Measurements from ENCODE around the gene NOXA1.
A peak's percentile ranks its signal among the peaks of the same experiment; 100 is the strongest.

The NOXA1 gene

DNA sequence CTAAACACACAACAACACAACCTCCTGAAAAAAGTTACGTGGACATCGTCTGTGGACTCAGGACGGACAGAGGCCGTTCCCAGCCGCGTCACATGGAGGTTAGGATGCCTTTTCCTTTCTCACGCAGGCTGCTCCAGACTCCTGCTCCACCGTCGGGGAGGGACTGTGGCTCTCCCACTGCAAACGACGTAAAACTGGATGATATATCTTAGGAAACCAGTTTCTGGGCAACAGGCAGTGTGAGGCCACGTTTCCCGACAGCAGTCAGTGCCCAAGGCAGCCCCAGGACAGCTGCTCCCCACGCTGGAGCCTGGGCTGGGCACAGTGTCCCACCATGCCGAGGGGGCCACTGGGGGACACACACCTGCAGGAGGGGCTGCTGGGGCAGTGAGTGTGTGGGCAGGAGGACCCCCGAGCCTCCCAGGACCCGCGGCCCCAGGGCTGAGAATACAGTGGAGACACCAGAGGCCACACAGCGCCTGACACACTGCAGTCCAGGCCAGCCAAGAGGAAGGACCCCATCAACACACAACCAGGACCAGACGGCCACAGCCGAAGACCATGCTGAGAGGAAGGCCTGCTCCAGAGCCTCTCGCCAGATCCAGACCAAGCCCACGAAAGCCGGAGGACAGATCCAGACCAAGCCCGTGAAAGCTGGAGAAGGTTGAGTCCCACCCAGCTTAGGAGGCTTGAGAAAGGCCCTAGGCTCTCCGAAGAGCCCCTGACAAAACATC is 26.4 kb upstream of the NOXA1 start:
- WGBS, 2 experiments (ENCODE audit: insufficient coverage in 2 of 2): 95 to 97% methylated on average over 23 to 25 of the region's 26 CpGs
- Histone ChIP-seq H3K27ac (ENCODE audit: low read depth, low read length, severe bottlenecking) (no peak overlapping the region), H3K4me1 (ENCODE audit: control insufficient read depth, insufficient read depth, low read length, poor library complexity, severe bottlenecking) (peaks cover 3% of the 10 kb centered on the region), H3K36me3 (ENCODE audit: control insufficient read depth, insufficient read depth, low read length) (peaks cover 8% of the 10 kb centered on the region), H3K4me3 (ENCODE audit: extremely low read depth, insufficient read depth, low read length, poor library complexity, severe bottlenecking) (no peak overlapping the region), H3K9me3 (ENCODE audit: control insufficient read depth, low read length) (no peaks in the 10 kb centered on the region)

DNA sequence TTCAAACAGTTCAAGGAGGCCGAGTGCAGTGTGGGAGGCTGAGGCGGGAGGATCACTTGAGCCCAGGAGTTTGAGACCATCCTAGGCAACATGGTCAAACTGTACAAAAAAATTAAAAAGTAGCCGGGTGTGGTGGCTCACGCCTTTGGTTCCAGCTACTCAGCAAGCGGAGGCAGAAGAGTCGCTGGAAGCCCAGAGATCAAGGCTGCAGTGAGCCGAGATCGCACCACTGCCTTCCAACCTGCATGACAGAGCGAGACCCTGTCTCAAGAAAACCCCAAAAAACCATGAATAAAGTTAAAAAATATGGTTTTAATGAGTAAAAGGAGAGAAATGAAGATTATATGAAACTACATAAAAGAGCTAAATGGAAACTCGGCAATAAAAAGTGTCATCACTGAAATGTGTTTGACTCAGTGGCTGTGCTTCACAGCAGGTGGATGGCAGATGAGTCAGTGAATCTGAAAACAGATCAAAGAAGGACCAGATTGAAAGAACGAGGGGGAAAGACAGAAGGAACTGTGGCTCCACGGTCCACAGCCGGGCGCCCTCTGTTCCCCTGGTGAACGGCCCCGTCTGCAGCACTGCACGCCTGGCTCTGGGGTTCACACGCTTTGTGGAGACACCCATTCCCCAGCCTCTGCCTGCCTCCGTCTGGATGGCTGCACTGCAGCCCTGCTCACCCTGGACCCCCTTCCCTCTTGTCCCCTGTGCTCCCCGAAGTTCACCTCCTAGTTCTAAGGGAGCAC is 25.3 kb upstream of the NOXA1 start:
- no peak overlapping the region for H3K27ac ChIP-seq (ENCODE audit: low read depth, low read length, severe bottlenecking)
- no peaks in the 10 kb centered on the region for H3K9me3 ChIP-seq (ENCODE audit: control insufficient read depth, low read length)
- 90 to 92% methylated on average over 16 to 18 of the region's 20 CpGs for WGBS, 2 experiments (ENCODE audit: insufficient coverage in 2 of 2)
- peaks cover 3% of the 10 kb centered on the region for H3K4me1 ChIP-seq (ENCODE audit: control insufficient read depth, insufficient read depth, low read length, poor library complexity, severe bottlenecking)
- no peak overlapping the region for H3K4me3 ChIP-seq (ENCODE audit: extremely low read depth, insufficient read depth, low read length, poor library complexity, severe bottlenecking)
- H3K36me3 ChIP-seq (ENCODE audit: control insufficient read depth, insufficient read depth, low read length): no peaks in the 10 kb centered on the region

DNA sequence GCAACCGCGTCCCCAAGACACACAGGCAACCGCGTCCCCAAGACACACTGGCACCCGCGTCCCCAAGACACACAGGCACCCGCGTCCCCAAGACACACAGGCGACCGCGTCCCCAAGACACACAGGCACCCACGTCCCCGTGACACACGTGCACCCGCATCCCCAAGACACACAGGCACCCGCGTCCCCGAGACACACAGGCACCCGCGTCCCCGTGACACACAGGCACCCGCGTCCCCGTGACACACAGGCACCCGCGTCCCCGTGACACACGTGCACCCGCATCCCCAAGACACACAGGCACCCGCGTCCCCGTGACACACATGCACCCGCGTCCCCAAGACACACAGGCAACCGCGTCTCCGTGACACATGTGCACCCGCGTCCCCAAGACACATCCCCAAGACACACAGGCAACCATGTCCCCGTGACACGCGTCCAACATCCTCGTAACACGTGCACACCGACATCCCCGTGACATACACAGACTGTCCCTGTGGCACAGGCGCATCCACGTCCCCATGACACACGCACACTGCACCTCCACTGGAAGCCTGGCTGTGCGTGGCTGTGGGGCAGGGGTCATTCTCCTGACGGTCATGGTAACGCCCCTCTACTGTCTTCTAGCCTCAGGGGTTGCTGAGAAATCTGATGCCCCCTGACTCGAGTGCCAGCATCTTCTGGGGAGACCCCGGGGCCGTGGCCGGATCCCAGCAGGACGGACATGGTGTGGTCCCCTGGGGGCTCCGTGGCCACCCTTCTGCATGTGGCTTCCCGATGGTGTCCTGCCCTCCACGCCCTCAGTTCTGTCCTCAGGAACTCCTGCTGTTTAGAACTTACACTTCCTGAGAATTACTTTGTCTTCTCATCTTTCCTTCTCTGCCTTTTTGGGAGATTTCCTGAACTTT is 24.4 kb upstream of the NOXA1 start:
- WGBS, 2 experiments (ENCODE audit: insufficient coverage in 2 of 2): 94% methylated on average over 57 to 60 of the region's 60 CpGs
- Histone ChIP-seq H3K36me3 (ENCODE audit: control insufficient read depth, insufficient read depth, low read length) (no peaks in the 10 kb centered on the region), H3K4me3 (ENCODE audit: extremely low read depth, insufficient read depth, low read length, poor library complexity, severe bottlenecking) (no peak overlapping the region), H3K27ac (ENCODE audit: low read depth, low read length, severe bottlenecking) (no peak overlapping the region), H3K9me3 (ENCODE audit: control insufficient read depth, low read length) (no peaks in the 10 kb centered on the region), H3K4me1 (ENCODE audit: control insufficient read depth, insufficient read depth, low read length, poor library complexity, severe bottlenecking) (peaks cover 3% of the 10 kb centered on the region)

DNA sequence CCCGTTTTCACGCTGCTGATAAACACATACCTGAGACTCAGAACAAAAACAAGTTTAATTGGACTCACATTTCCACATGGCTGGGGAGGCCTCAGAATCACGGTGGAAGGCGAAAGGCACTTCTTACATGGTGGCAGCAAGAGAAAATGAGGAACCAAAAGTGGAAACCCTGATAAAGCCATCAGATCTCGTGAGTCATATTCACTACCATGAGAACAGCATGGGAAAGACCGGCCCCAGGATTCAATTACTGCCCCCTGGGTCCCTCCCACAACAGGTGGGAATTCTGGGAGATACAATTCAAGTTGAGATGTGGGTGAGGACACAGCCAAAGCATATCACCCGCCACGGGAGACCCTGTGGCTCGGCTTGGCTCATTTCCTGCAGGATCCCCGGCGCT is 20.4 kb upstream of the NOXA1 start:
- Histone ChIP-seq H3K9me3 (ENCODE audit: control insufficient read depth, low read length) (no peaks in the 10 kb centered on the region), H3K4me3 (ENCODE audit: extremely low read depth, insufficient read depth, low read length, poor library complexity, severe bottlenecking) (no peak overlapping the region), H3K36me3 (ENCODE audit: control insufficient read depth, insufficient read depth, low read length) (no peaks in the 10 kb centered on the region), H3K27ac (ENCODE audit: low read depth, low read length, severe bottlenecking) (no peak overlapping the region), H3K4me1 (ENCODE audit: control insufficient read depth, insufficient read depth, low read length, poor library complexity, severe bottlenecking) (no peaks in the 10 kb centered on the region)
- 88 to 93% methylated on average over 9 to 10 of the region's 11 CpGs for WGBS, 2 experiments (ENCODE audit: insufficient coverage in 2 of 2)

DNA sequence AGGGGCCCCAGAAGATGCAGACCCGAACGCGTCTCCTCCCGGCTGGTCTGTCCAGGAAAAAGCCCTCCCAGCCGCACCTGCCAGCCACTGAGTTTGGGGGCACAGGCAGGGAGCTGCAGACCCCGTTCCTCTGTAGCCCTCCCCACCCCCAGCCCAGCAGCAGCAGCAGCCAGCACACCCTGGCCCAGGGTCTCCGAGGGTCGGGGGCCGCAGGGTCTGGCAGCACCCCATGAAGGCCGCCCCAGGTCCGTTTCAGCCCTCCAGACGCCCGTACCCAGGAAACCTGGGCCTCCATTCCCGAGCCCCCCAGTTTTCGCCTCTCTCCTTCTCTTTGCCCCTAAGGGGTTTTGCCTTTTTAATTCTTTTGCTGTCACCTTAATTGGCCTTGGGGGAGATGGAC is 19.9 kb upstream of the NOXA1 start:
- WGBS, 2 experiments (ENCODE audit: insufficient coverage in 2 of 2): 96 to 97% methylated on average over 12 to 15 of the region's 15 CpGs
- H3K9me3 ChIP-seq (ENCODE audit: control insufficient read depth, low read length): no peaks in the 10 kb centered on the region

DNA sequence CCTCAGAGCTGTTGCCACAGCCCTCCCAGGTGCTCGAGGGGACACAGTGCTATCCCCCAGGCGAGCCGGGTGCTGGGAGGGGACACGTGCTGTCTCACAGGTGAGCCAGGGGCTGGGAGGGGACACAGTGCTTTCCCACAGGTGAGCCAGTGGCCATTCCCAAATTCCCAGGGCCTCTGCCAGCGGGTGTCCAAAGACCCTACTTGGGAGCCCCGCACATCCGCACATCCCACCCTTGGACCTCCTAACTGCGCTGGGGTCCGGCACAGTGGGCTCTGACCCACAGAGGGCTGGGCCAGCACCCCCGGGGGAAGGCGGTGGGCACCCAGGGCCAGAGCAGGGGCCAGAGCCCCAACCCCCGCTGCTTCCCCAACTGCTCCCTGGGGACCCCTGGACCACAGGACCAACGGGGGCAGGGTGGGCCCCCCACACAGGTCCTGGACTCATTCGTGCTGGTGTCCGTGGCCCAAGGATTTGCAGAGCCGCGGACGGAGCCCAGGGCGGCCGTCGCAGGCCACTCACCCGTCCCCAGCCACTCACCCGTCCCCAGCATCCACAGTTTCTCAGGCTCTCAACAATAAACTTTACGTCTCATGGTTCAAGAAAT is 18.1 kb upstream of the NOXA1 start:
- no peak overlapping the region for H3K4me3 ChIP-seq (ENCODE audit: extremely low read depth, insufficient read depth, low read length, poor library complexity, severe bottlenecking)
- 93 to 94% methylated on average over 15 to 21 of the region's 24 CpGs for WGBS, 2 experiments (ENCODE audit: insufficient coverage in 2 of 2)
- H3K4me1 ChIP-seq (ENCODE audit: control insufficient read depth, insufficient read depth, low read length, poor library complexity, severe bottlenecking): no peaks in the 10 kb centered on the region
- no peaks in the 10 kb centered on the region for H3K36me3 ChIP-seq (ENCODE audit: control insufficient read depth, insufficient read depth, low read length)
- H3K9me3 ChIP-seq (ENCODE audit: control insufficient read depth, low read length): no peaks in the 10 kb centered on the region
- no peak overlapping the region for H3K27ac ChIP-seq (ENCODE audit: low read depth, low read length, severe bottlenecking)

More for the DNA sequence above, 19.9 kb upstream of the NOXA1 start:
- no peaks in the 10 kb centered on the region for H3K36me3 ChIP-seq (ENCODE audit: control insufficient read depth, insufficient read depth, low read length)
- no peak overlapping the region for H3K4me3 ChIP-seq (ENCODE audit: extremely low read depth, insufficient read depth, low read length, poor library complexity, severe bottlenecking)
- no peak overlapping the region for H3K27ac ChIP-seq (ENCODE audit: low read depth, low read length, severe bottlenecking)
- H3K4me1 ChIP-seq (ENCODE audit: control insufficient read depth, insufficient read depth, low read length, poor library complexity, severe bottlenecking): no peaks in the 10 kb centered on the region

DNA sequence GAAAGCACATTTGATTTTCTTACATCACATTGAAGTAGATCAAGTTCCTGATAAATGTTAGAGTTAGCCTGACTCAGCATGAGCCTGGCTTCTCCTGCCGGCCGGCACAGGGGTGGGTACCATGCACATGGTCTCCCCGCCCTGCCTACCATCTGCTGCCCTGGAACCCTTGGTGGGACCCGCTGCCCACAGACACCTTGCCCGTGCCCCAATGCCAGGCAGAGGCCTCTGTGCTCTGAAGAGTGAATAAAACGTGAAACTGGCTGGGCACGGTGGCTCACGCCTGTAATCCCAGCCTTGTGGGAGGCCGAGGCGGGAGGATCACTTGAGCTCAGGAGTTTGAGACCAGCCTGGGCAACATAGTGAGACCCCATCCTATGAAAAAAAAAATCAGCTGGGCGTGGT is 17.5 kb upstream of the NOXA1 start:
- Histone ChIP-seq H3K9me3 (ENCODE audit: control insufficient read depth, low read length) (no peaks in the 10 kb centered on the region), H3K4me3 (ENCODE audit: extremely low read depth, insufficient read depth, low read length, poor library complexity, severe bottlenecking) (no peak overlapping the region), H3K27ac (ENCODE audit: low read depth, low read length, severe bottlenecking) (no peak overlapping the region), H3K36me3 (ENCODE audit: control insufficient read depth, insufficient read depth, low read length) (no peaks in the 10 kb centered on the region), H3K4me1 (ENCODE audit: control insufficient read depth, insufficient read depth, low read length, poor library complexity, severe bottlenecking) (no peaks in the 10 kb centered on the region)
- 94 to 96% methylated on average over 11 of the region's 11 CpGs for WGBS, 2 experiments (ENCODE audit: insufficient coverage in 2 of 2)

DNA sequence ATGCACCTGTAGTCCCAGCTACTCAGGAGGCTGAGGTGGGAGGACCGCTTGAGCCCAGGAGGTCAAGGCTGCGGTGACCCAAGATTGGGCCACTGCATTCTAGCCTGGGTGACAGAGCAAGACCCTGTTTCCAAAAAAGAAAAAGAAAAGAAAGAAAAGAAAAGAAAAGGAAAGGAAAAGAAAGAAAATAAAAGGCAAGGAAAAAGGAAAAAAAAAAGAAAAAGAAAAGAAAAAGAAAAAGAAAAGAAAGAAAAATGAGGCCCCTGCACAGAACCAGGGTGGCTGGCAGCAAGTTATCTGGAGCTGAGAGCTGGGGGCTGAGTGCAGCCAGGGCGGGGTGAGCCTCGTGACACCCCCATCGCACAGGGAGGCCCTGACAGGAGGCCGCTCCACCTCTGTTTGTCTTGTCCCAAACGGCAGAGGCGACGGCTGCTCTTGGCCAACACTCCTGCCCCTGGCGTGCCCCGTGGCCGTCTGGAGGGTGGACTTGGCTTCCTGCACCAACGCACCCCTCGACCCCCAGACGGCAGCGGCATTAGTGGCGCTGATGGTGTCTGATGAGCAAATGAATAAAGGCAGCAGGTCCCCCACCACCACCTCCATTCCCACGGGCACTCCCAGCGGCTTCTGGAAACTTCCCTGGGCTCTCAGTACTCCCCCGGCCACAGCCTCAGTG is 17.0 kb upstream of the NOXA1 start:
- peak overlapping the region; percentile 19 for H3K4me3 ChIP-seq (ENCODE audit: extremely low read depth, insufficient read depth, low read length, poor library complexity, severe bottlenecking)
- no peaks in the 10 kb centered on the region for H3K36me3 ChIP-seq (ENCODE audit: control insufficient read depth, insufficient read depth, low read length)
- whole genome bisulfite sequencing, 2 experiments (ENCODE audit: insufficient coverage in 2 of 2): 88 to 90% methylated on average over 15 to 17 of the region's 20 CpGs
- no peaks in the 10 kb centered on the region for H3K9me3 ChIP-seq (ENCODE audit: control insufficient read depth, low read length)
- no peak overlapping the region for H3K27ac ChIP-seq (ENCODE audit: low read depth, low read length, severe bottlenecking)
- no peaks in the 10 kb centered on the region for H3K4me1 ChIP-seq (ENCODE audit: control insufficient read depth, insufficient read depth, low read length, poor library complexity, severe bottlenecking)

DNA sequence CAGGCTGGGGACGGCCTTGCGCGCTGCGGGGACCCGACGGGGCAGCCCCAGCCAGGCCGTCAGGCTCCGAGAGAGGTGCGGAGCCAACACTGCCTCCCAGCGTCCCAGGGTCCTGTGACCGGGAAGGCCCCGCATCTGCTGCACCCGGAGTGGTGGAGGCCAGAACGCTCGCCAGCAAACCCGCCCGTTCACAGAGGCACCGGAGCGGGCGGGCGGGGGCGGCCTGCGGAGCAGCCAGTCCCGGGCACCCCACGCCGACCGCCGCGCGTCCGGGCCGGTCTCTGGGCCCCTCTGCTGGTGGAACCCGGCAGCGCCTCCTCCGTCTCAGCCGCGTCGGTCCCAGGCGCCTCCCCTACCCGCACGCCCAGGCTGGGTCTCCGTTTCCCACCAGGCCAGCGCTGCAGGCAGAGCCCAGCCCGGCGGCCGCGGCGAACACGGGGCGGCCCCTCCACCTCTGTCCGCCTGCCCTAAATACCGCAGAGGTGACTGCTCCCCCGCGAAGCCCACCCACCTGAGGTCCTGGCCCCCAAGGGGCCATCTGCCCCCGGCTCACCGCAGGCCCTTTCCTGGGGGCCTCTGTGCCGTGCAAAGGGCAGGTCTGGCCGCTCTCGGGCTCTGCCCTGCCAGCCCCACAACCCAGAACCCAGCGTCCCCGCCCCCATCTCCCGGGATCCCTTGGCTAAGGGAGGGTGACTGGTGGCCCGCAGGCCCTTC is 16.2 kb upstream of the NOXA1 start:
- Histone ChIP-seq H3K4me1 (ENCODE audit: control insufficient read depth, insufficient read depth, low read length, poor library complexity, severe bottlenecking) (peaks cover 3% of the 10 kb centered on the region), H3K27ac (ENCODE audit: low read depth, low read length, severe bottlenecking) (no peak overlapping the region), H3K36me3 (ENCODE audit: control insufficient read depth, insufficient read depth, low read length) (no peaks in the 10 kb centered on the region), H3K9me3 (ENCODE audit: control insufficient read depth, low read length) (no peaks in the 10 kb centered on the region), H3K4me3 (ENCODE audit: extremely low read depth, insufficient read depth, low read length, poor library complexity, severe bottlenecking) (peak overlapping the region; percentile 19)
- WGBS, 2 experiments (ENCODE audit: insufficient coverage in 2 of 2): 8% methylated on average over 57 to 63 of the region's 63 CpGs
